GM12878 (cell line): Measurements from ENCODE around the gene ARL13A. TPM values are rescaled to one million over a fixed set of nuclear protein-coding genes. Genes with fewer than 3 reads are reported as not detected.

ENCODE experiments used
- ATAC-seq: fragments of 200-7000 bp; cut with Tn5 transposase; 3 replicates; pipeline ENCODE4 v1.9.1; 2020; ENCODE audit warnings: mild to moderate bottlenecking, moderate library complexity
- BruUV-seq: library from RNA; stranded (reverse); fragments of 400-500 nt; replicated peaks from 2 replicates; lab custom pipeline; 2021; lab: Mats Ljungman, UMichigan
- CTCF ChIA-PET: fragments of 300-600 bp; sonication (Branson Sonifier 250); formaldehyde crosslinking; extraction: SDS; loops from one replicate; lab custom pipeline; 2021; ENCODE audit warnings: inconsistent platforms; lab: Yijun Ruan, JAX
- POLR2A ChIA-PET: fragments of 350-600 bp; formaldehyde crosslinking; extraction: SDS; loops from one replicate; lab custom pipeline; 2021; ENCODE audit warnings: inconsistent platforms; lab: Charles Lee
- RAD21 ChIA-PET: fragments of 300-600 bp; sonication (Branson Sonifier 250); formaldehyde crosslinking; loops from one replicate; lab custom pipeline; 2023; ENCODE audit warnings: antibody characterized with exemption; ENCODE audit not compliant: unreplicated experiment; lab: Charles Lee
- SMC1A ChIA-PET: fragments of 300-600 bp; sonication (Branson Sonifier 250); formaldehyde crosslinking; loops from one replicate; lab custom pipeline; 2023; ENCODE audit not compliant: unreplicated experiment, uncharacterized antibody; lab: Charles Lee
- DNase-seq: peaks from one replicate; pipeline ENCODE4 v3.0.0-alpha.2; 2011; ENCODE audit warnings: low read depth, low spot score
- FAIRE-seq: peaks from 3 replicates; lab custom pipeline; 2011; peaks lifted over from hg19 to GRCh38; lab: Jason Lieb, UNC
- H2AFZ ChIP-seq: 2 replicates; pipeline ENCODE4 v1.6.0; 2011; ENCODE audit warnings: low read depth, low read length, control low read depth; ENCODE audit not compliant: control insufficient read depth
- H3K27ac ChIP-seq: 2 replicates; pipeline ENCODE4 v1.5.1; 2011; ENCODE audit warnings: control low read depth; ENCODE audit not compliant: control insufficient read depth, insufficient read depth
- H3K27me3 ChIP-seq, 2 experiments: replicated peaks in 1 of 2; 2 replicates each; pipeline versions ENCODE4 v1.6.0 to v1.6.1; 2011; ENCODE audit warnings: low read length in 1 of 2; ENCODE audit not compliant: control insufficient read depth in 2 of 2, insufficient read depth in 2 of 2
- H3K36me3 ChIP-seq, 2 experiments: 2 replicates each; pipeline ENCODE4 v1.5.1; 2011; ENCODE audit warnings: low read length in 1 of 2; ENCODE audit not compliant: control insufficient read depth in 2 of 2, insufficient read depth in 2 of 2
- H3K4me1 ChIP-seq: 2 replicates; pipeline ENCODE4 v1.6.1; 2011; ENCODE audit warnings: mild to moderate bottlenecking, low read length, moderate library complexity, mixed read lengths; ENCODE audit not compliant: control insufficient read depth, insufficient read depth
- H3K4me2 ChIP-seq: 2 replicates; pipeline ENCODE4 v1.6.0; 2011; ENCODE audit warnings: control low read depth; ENCODE audit not compliant: control insufficient read depth, insufficient read depth
- H3K4me3 ChIP-seq: fragments of 200-600 bp; sonication (generic); 2 replicates; pipeline ENCODE4 v1.5.1; 2016
- H3K79me2 ChIP-seq: 2 replicates; pipeline ENCODE4 v1.6.0; 2011; ENCODE audit warnings: low read length; ENCODE audit not compliant: control insufficient read depth, insufficient read depth
- H3K9ac ChIP-seq: 2 replicates; pipeline ENCODE4 v1.8.0; 2011; ENCODE audit warnings: low read length, control low read depth, mixed read lengths; ENCODE audit not compliant: control insufficient read depth, insufficient read depth
- H3K9me3 ChIP-seq: replicated peaks from 3 replicates; pipeline ENCODE4 v1.5.1; 2011; ENCODE audit warnings: mild to moderate bottlenecking, low read length; ENCODE audit not compliant: control insufficient read depth, insufficient read depth
- H4K20me1 ChIP-seq: 2 replicates; pipeline ENCODE4 v1.6.0; 2011; ENCODE audit not compliant: control insufficient read depth, insufficient read depth
- BCLAF1 ChIP-seq: fragments of 450-650 bp; IDR thresholded peaks from 2 replicates; pipeline ENCODE4 v1.6.1; 2017; ENCODE audit warnings: antibody characterized with exemption, mild to moderate bottlenecking, moderate library complexity
- BRCA1 ChIP-seq: IDR thresholded peaks from 2 replicates; pipeline ENCODE4 v1.6.1; 2011; ENCODE audit warnings: low read depth, low read length, improper control_type of control experiment
- CEBPB ChIP-seq, 2 experiments: fragments of 150-350 bp in 1 of 2; IDR thresholded peaks; 2 replicates each; pipeline ENCODE4 v1.6.1; 2012 to 2014; ENCODE audit warnings: low read depth in 2 of 2, low read length in 2 of 2, borderline replicate concordance in 1 of 2, inconsistent platforms in 1 of 2
- CEBPZ ChIP-seq: fragments of 150-350 bp; IDR thresholded peaks from 2 replicates; pipeline ENCODE4 v1.6.1; 2016; ENCODE audit warnings: low read depth, low read length
- CREM ChIP-seq: IDR thresholded peaks from 2 replicates; pipeline ENCODE4 v1.6.1; 2014; ENCODE audit warnings: antibody characterized with exemption, low read depth
- EED ChIP-seq: sonication (generic); IDR thresholded peaks from 2 replicates; pipeline ENCODE4 v1.6.1; 2016; ENCODE audit warnings: antibody characterized with exemption, low read depth
- ETV6 ChIP-seq, 2 experiments: fragments of 450-650 bp in 1 of 2; IDR thresholded peaks in 1 of 2; conservative IDR thresholded peaks in 1 of 2; 2 replicates each; pipeline ENCODE4 v1.6.1; 2014; ENCODE audit warnings: antibody characterized with exemption in 1 of 2, borderline replicate concordance in 1 of 2, low read depth in 1 of 2, mild to moderate bottlenecking in 1 of 2, moderate library complexity in 1 of 2
- GABPA ChIP-seq: IDR thresholded peaks from 2 replicates; pipeline ENCODE4 v1.6.1; 2014; ENCODE audit warnings: antibody characterized with exemption, low read depth, mild to moderate bottlenecking, inconsistent platforms
- HDGF ChIP-seq: fragments of 450-650 bp; IDR thresholded peaks from 2 replicates; pipeline ENCODE4 v1.6.1; 2016; ENCODE audit warnings: antibody characterized with exemption
- NBN ChIP-seq: fragments of 450-650 bp; IDR thresholded peaks from 2 replicates; pipeline ENCODE4 v1.6.1; 2016
- NFIC ChIP-seq: IDR thresholded peaks from 2 replicates; pipeline ENCODE4 v1.6.1; 2012; ENCODE audit warnings: low read depth, mild to moderate bottlenecking, inconsistent platforms, low read length, moderate library complexity
- NFXL1 ChIP-seq: fragments of 450-650 bp; IDR thresholded peaks from 2 replicates; pipeline ENCODE4 v1.6.1; 2017; ENCODE audit warnings: antibody characterized with exemption, mild to moderate bottlenecking, borderline replicate concordance
- NFYA ChIP-seq: IDR thresholded peaks from 2 replicates; pipeline ENCODE4 v1.6.1; 2011; ENCODE audit warnings: low read depth, mild to moderate bottlenecking, low read length, improper control_type of control experiment, borderline replicate concordance
- SMARCA5 ChIP-seq: fragments of 450-650 bp; IDR thresholded peaks from 2 replicates; pipeline ENCODE4 v1.6.1; 2017; ENCODE audit warnings: mild to moderate bottlenecking
- WRNIP1 ChIP-seq: IDR thresholded peaks from 2 replicates; pipeline ENCODE4 v1.6.1; 2011; ENCODE audit warnings: low read depth, low read length, improper control_type of control experiment, borderline replicate concordance
- ZNF24 ChIP-seq: fragments of 450-650 bp; IDR thresholded peaks from 2 replicates; pipeline ENCODE4 v1.6.1; 2017; ENCODE audit warnings: antibody characterized with exemption, mild to moderate bottlenecking
- ZSCAN29 ChIP-seq: fragments of 450-650 bp; IDR thresholded peaks from 2 replicates; pipeline ENCODE4 v1.6.1; 2017; ENCODE audit warnings: mild to moderate bottlenecking, moderate library complexity
- in situ Hi-C: fragments of 300-500 bp; cut with MboI; formaldehyde crosslinking; loops from 9 replicates; pipeline ENCODE4 v1.14.3; 2018; ENCODE audit warnings: mixed read lengths
- intact Hi-C: fragments of 100-400 bp; cut with micrococcal nuclease; formaldehyde crosslinking; loops from one replicate; pipeline ENCODE4 v1.14.2; 2022; ENCODE audit not compliant: unreplicated experiment
- polyA plus RNA-seq, 11 experiments: library from polyadenylated mRNA; depleted of rRNA in 4 of 11; unstranded in 6 of 11; stranded (reverse) in 5 of 11; fragments of >200 nt; fragmentation: Nextera tagmentation in 4 of 11; fragmentation: Illumina TruSeq in 1 of 11; extraction: Ambion mirVana in 4 of 11; extraction: Trizol in 1 of 11; gene quantifications; 1 replicate in 1 of 11; 2 replicates in 10 of 11; pipeline versions ENCODE4 v1.2.1 to v1.2.3, GENCODE V29; 2011 to 2016; ENCODE audit warnings: inconsistent platforms in 2 of 11, missing spikeins in 2 of 11, low read depth in 1 of 11
- total RNA-seq, 4 experiments: library from RNA; depleted of rRNA in 3 of 4; stranded (reverse); fragments of >200 nt in 3 of 4; fragmentation: Illumina TruSeq in 1 of 4; extraction: Trizol in 1 of 4; gene quantifications; 2 replicates each; pipeline versions ENCODE4 v1.2.1 to v1.2.3, GENCODE V29; 2013 to 2021
- TF ChIP-seq, protein P1 (sequence below): fragments of 450-650 bp; IDR thresholded peaks from 2 replicates; pipeline ENCODE4 v1.6.1; 2018; ENCODE audit warnings: borderline replicate concordance, mild to moderate bottlenecking; ENCODE audit not compliant: partially characterized antibody

ARL13A gene
- total and polyA plus RNA-seq, 10 of the 15 experiments (the other 5 are each of a cell fraction or from before 2014, with no cell fraction given): not detected

DNA sequence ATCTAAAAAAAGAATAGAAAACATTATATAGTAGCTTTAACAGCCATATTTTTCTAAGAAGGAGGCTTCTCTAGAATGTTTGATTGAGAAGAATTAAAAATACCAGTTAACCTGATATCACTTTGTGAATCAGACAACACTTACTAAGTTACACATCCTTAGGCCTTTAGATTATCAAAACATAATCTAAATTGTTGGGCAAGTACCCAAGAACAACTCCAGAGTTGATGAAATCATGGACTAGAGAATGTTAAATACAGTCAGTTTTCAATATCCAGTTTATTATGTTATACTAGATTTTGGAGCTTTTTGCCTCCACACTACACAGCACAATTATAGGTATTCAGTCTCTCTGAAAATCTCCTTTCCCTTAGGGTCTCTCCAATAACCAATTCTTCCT lies 39.6 kb downstream of the ARL13A start:
- no peak overlapping the region for H2AFZ ChIP-seq
- no TSS peak for BruUV-seq
- no peaks in the 10 kb centered on the region; a peak in 1 of 4 replicates for H3K36me3 ChIP-seq
- DNase-seq (no peak), FAIRE-seq (no peak), ATAC-seq (no peak)
- H3K27ac ChIP-seq: no peak overlapping the region
- H3K4me3 ChIP-seq: no peak overlapping the region
- in situ Hi-C loops (no loop called here), intact Hi-C loops (no loop called here)
- H4K20me1 ChIP-seq: no peaks in the 10 kb centered on the region
- RAD21 ChIA-PET: no interaction called here
- H3K4me1 ChIP-seq: no peaks in the 10 kb centered on the region
- CTCF ChIA-PET: no interaction called here
- H3K79me2 ChIP-seq: no peaks in the 10 kb centered on the region
- TF ChIP-seq GABPA (no peak), WRNIP1 (no peak), ETV6 (conservative IDR thresholded peaks at IDR 0.05 in 1 of 2, IDR thresholded peaks at IDR 0.05 in 1 of 2; ENCODE audit: borderline replicate concordance in 1 of 2, low read depth in 1 of 2) (no peak), CREM (no peak), SMARCA5 (no peak), BRCA1 (no peak), BCLAF1 (no peak), NFYA (no peak), NBN (no peak), NFIC (no peak), ZSCAN29 (no peak), CEBPB (IDR thresholded peaks at IDR 0.05; ENCODE audit: borderline replicate concordance in 1 of 2, low read depth in 2 of 2, low read length in 2 of 2) (no peak), CEBPZ (no peak), NFXL1 (no peak), EED (no peak), HDGF (no peak), ZNF24 (no peak)
- TF ChIP-seq, protein P1, sequence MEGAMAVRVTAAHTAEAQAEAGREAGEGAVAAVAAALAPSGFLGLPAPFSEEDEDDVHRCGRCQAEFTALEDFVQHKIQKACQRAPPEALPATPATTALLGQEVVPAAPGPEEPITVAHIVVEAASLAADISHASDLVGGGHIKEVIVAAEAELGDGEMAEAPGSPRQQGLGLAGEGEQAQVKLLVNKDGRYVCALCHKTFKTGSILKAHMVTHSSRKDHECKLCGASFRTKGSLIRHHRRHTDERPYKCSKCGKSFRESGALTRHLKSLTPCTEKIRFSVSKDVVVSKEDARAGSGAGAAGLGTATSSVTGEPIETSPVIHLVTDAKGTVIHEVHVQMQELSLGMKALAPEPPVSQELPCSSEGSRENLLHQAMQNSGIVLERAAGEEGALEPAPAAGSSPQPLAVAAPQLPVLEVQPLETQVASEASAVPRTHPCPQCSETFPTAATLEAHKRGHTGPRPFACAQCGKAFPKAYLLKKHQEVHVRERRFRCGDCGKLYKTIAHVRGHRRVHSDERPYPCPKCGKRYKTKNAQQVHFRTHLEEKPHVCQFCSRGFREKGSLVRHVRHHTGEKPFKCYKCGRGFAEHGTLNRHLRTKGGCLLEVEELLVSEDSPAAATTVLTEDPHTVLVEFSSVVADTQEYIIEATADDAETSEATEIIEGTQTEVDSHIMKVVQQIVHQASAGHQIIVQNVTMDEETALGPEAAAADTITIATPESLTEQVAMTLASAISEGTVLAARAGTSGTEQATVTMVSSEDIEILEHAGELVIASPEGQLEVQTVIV: no peak
- POLR2A ChIA-PET: interaction anchor here (0.6 kb wide), 1 partner anchor 85 kb away, joined by 3 read pairs; no protein-coding TSS in a partner anchor
- SMC1A ChIA-PET: no interaction called here
- no peaks in the 10 kb centered on the region for H3K27me3 ChIP-seq
- no peaks in the 10 kb centered on the region for H3K9me3 ChIP-seq
- no peak overlapping the region for H3K4me2 ChIP-seq
- H3K9ac ChIP-seq: no peak overlapping the region
